Activated CD4-positive, alpha-beta T cell treated with anti-CD3 and anti-CD28 coated beads, Interleukin-2, Interleukin-4, amounts not matched to agents 100 ng/mL and 50 ng/mL, durations not matched to agents 16 hours and 8 hours (primary cell): Measurements from ENCODE around the gene TOMM6.
"Not testable (repeated sequence)": the region's sequence is repeated elsewhere in the genome, so short reads cannot be mapped to it uniquely, and the experiment has no call there.

Experiments
- DNase-seq: peaks from one replicate; pipeline ENCODE4 v3.0.0-alpha.2; 2020; ENCODE audit warnings: low spot score

TOMM6 gene

GRCh38 chr6:41785689-41786450, 1.6 kb upstream of the TOMM6 start:
- no peak for DNase-seq

- peak; percentile 87 for DNase-seq
Observed at GRCh38 chr6:41786451-41787218, 859 bp upstream of the TOMM6 start.

GRCh38 chr6:41789390-41789724, 1.9 kb downstream of the TOMM6 start:
- no peak for DNase-seq

- no peak for DNase-seq
Observed at GRCh38 chr6:41790045-41790444, 2.6 kb downstream of the TOMM6 start.

- no peak for DNase-seq
Observed at GRCh38 chr6:41791305-41791704, 3.8 kb downstream of the TOMM6 start.

GRCh38 chr6:41791984-41792383, 4.5 kb downstream of the TOMM6 start:
- DNase-seq = no peak

- no peak for DNase-seq
Observed at GRCh38 chr6:41796474-41796873, 9.0 kb downstream of the TOMM6 start.

- no peak for DNase-seq
Observed at GRCh38 chr6:41798901-41799558, 11.5 kb downstream of the TOMM6 start.

GRCh38 chr6:41799559-41799911, 12.0 kb downstream of the TOMM6 start:
- no peak for DNase-seq

GRCh38 chr6:41801380-41801779, 13.9 kb downstream of the TOMM6 start:
- no peak for DNase-seq

- no peak for DNase-seq
Observed at GRCh38 chr6:41805830-41806774, 18.6 kb downstream of the TOMM6 start.

- no peak for DNase-seq
Observed at GRCh38 chr6:41811095-41811494, 23.6 kb downstream of the TOMM6 start.

- DNase-seq = not testable (repeated sequence)
Observed at GRCh38 chr6:41811946-41812345, 24.5 kb downstream of the TOMM6 start.

GRCh38 chr6:41813469-41813868, 26.0 kb downstream of the TOMM6 start:
- no peak for DNase-seq

- no peak for DNase-seq
Observed at GRCh38 chr6:41813956-41814355, 26.5 kb downstream of the TOMM6 start.

- no peak for DNase-seq
Observed at GRCh38 chr6:41814629-41815028, 27.1 kb downstream of the TOMM6 start.

- DNase-seq = no peak
Observed at GRCh38 chr6:41815587-41815986, 28.1 kb downstream of the TOMM6 start.

GRCh38 chr6:41818271-41819054, 31.0 kb downstream of the TOMM6 start:
- DNase-seq = no peak

GRCh38 chr6:41821266-41821665, 33.8 kb downstream of the TOMM6 start:
- no peak for DNase-seq

GRCh38 chr6:41822021-41822420, 34.5 kb downstream of the TOMM6 start:
- no peak for DNase-seq

- no peak for DNase-seq
Observed at GRCh38 chr6:41823178-41823577, 35.7 kb downstream of the TOMM6 start.
